Measurements from ENCODE around the gene OR10P1. TPM values are rescaled to one million over a fixed set of nuclear protein-coding genes. Genes with fewer than 3 reads are reported as not detected.

OR10P1 gene
- total RNA-seq, 3 donors from 2014 or later (not counting 1 experiment from before 2014, with no cell fraction given): not detected

DNA sequence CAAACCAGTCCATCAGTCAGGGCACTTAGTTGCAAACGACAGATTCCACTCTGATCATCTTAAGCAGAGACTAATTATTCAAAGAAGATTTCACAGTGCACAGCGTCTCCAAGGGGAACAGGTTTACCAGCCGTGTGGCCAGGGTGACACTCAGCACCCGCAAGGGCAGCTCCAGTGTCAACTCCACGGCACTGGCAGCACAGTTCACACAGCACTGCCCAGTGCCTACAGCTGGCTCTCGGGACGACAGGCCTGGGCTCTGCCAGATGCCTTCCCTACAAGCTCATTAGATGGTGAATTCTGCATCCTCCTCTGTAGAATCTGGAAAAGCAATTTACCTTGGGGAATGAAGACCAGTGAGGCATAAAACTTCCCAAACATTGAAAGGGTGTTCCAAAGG lies 4.9 kb downstream of the OR10P1 start:
- no peak overlapping the region for H3K27ac Mint-ChIP-seq
- no peaks in the 10 kb centered on the region for H3K9me3 Mint-ChIP-seq

DNA sequence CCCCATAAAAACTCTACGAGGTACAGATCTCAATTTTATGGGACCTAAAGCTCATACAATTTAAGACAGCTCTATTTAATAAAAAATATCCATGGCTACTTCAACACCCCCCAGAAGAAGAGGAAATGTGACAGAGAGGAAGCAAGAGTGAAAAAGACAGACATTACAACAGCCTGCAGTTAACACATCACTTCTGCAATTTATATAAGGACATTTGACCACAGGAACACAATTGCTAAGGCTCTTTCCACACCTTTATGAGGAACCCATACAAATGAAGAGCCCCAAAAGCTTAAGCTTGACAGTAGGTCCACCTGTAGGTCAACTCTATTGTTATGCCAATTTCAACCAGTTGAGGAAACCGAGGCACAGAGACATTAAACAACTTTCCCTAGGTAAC lies 5.6 kb downstream of the OR10P1 start:
- H3K4me3 Mint-ChIP-seq: no peak overlapping the region
- no peaks in the 10 kb centered on the region for H3K9me3 Mint-ChIP-seq
- TF ChIP-seq, protein P1, sequence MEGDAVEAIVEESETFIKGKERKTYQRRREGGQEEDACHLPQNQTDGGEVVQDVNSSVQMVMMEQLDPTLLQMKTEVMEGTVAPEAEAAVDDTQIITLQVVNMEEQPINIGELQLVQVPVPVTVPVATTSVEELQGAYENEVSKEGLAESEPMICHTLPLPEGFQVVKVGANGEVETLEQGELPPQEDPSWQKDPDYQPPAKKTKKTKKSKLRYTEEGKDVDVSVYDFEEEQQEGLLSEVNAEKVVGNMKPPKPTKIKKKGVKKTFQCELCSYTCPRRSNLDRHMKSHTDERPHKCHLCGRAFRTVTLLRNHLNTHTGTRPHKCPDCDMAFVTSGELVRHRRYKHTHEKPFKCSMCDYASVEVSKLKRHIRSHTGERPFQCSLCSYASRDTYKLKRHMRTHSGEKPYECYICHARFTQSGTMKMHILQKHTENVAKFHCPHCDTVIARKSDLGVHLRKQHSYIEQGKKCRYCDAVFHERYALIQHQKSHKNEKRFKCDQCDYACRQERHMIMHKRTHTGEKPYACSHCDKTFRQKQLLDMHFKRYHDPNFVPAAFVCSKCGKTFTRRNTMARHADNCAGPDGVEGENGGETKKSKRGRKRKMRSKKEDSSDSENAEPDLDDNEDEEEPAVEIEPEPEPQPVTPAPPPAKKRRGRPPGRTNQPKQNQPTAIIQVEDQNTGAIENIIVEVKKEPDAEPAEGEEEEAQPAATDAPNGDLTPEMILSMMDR (IDR thresholded peaks at IDR 0.05): no peak
- DNase-seq (no peak), ATAC-seq (no peak)
- peaks cover 20% of the 10 kb centered on the region for H3K4me1 ChIP-seq (ENCODE audit: control insufficient read depth, insufficient read depth, low read length)
- no peaks in the 10 kb centered on the region for H3K9me3 ChIP-seq (ENCODE audit: control insufficient read depth, insufficient read depth, low read length)
- no peaks in the 10 kb centered on the region for H3K36me3 Mint-ChIP-seq
- H3K27me3 Mint-ChIP-seq (ENCODE audit: low read depth in 2 of 2): peaks cover 8 to 11% of the 10 kb centered on the region in 2 donors
- intact Hi-C loops (cut with micrococcal nuclease): no loop called here
- no peaks in the 10 kb centered on the region for H3K27me3 ChIP-seq (ENCODE audit: control insufficient read depth, insufficient read depth, low read length)
- no peak overlapping the region for H3K4me3 ChIP-seq (ENCODE audit: low read length)
- no peak overlapping the region for H3K27ac ChIP-seq (ENCODE audit: low read length)
- 41% methylated on average over 2 of the region's 2 CpGs for WGBS (ENCODE audit: insufficient coverage)
- no peak overlapping the region for H3K27ac Mint-ChIP-seq
- peaks cover 15 to 21% of the 10 kb centered on the region in 2 donors for H3K4me1 Mint-ChIP-seq
- no peaks in the 10 kb centered on the region for H3K36me3 ChIP-seq (ENCODE audit: control insufficient read depth, insufficient read depth, low read length)

More for the DNA sequence above, 4.9 kb downstream of the OR10P1 start:
- H3K4me3 Mint-ChIP-seq: no peak overlapping the region
- H3K9me3 ChIP-seq (ENCODE audit: control insufficient read depth, insufficient read depth, low read length): no peaks in the 10 kb centered on the region
- no peak for DNase-seq
- intact Hi-C loops (cut with micrococcal nuclease): no loop called here
- H3K27me3 ChIP-seq (ENCODE audit: control insufficient read depth, insufficient read depth, low read length): no peaks in the 10 kb centered on the region
- WGBS (ENCODE audit: insufficient coverage): 77% methylated on average over 7 of the region's 7 CpGs
- peaks cover 16% of the 10 kb centered on the region for H3K4me1 ChIP-seq (ENCODE audit: control insufficient read depth, insufficient read depth, low read length)
- H3K4me3 ChIP-seq (ENCODE audit: low read length): no peak overlapping the region
- no peak for ATAC-seq
- TF ChIP-seq, protein P1 (IDR thresholded peaks at IDR 0.05): no peak
- no peaks in the 10 kb centered on the region for H3K36me3 ChIP-seq (ENCODE audit: control insufficient read depth, insufficient read depth, low read length)
- peaks cover 10 to 16% of the 10 kb centered on the region in 2 donors for H3K4me1 Mint-ChIP-seq
- H3K27me3 Mint-ChIP-seq (ENCODE audit: low read depth in 2 of 2): peaks cover 13 to 15% of the 10 kb centered on the region in 2 donors
- no peaks in the 10 kb centered on the region for H3K36me3 Mint-ChIP-seq
- no peak overlapping the region for H3K27ac ChIP-seq (ENCODE audit: low read length)

DNA sequence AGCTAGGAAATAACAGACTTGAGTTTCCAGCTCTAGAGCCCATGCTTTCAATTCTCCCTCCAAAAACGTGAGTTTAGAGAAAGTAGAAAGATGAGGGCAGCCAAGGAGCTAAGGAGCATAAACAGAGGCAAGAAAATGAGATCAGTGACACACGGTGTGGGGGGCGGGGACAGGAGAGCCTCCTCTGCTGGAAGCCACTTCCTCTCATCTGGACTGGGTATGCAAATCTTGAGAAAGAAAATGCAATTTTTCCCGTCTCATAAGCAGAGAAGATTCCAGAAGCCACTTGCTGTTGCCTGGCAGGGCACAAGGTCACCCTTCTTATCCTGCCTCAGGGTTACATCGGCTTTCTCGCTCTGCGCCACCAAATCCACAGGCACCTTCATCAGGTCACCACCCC lies 6.0 kb downstream of the OR10P1 start:
- no peak overlapping the region for H3K4me3 ChIP-seq (ENCODE audit: low read length)

More for the DNA sequence above, 6.0 kb downstream of the OR10P1 start:
- no peaks in the 10 kb centered on the region for H3K9me3 Mint-ChIP-seq
- intact Hi-C loops (cut with micrococcal nuclease): no loop called here
- H3K27me3 ChIP-seq (ENCODE audit: control insufficient read depth, insufficient read depth, low read length): no peaks in the 10 kb centered on the region
- WGBS (ENCODE audit: insufficient coverage): 61% methylated on average over 7 of the region's 7 CpGs
- TF ChIP-seq, protein P1 (IDR thresholded peaks at IDR 0.05): no peak
- no peaks in the 10 kb centered on the region for H3K36me3 ChIP-seq (ENCODE audit: control insufficient read depth, insufficient read depth, low read length)
- no peak overlapping the region for H3K27ac Mint-ChIP-seq
- peaks cover 20% of the 10 kb centered on the region for H3K4me1 ChIP-seq (ENCODE audit: control insufficient read depth, insufficient read depth, low read length)
- DNase-seq (peak in 1 of 2 donors; percentile 30), ATAC-seq (no peak)
- H3K9me3 ChIP-seq (ENCODE audit: control insufficient read depth, insufficient read depth, low read length): no peaks in the 10 kb centered on the region
- H3K4me1 Mint-ChIP-seq: peaks cover 15 to 18% of the 10 kb centered on the region in 2 donors
- H3K27me3 Mint-ChIP-seq (ENCODE audit: low read depth in 2 of 2): peaks cover 4 to 7% of the 10 kb centered on the region in 2 donors
- no peak overlapping the region for H3K4me3 Mint-ChIP-seq
- H3K36me3 Mint-ChIP-seq: no peaks in the 10 kb centered on the region
- no peak overlapping the region for H3K27ac ChIP-seq (ENCODE audit: low read length)

Measured in natural killer cell (primary cell).